Testis (tissue), 2 donors: Measurements from ENCODE around the gene SPAG8.

Source experiments
- POLR2A ChIP-seq: fragments of 450-650 bp; IDR thresholded peaks from one replicate; pipeline ENCODE4 v1.6.1; 2017; ENCODE audit warnings: antibody characterized with exemption, mild to moderate bottlenecking, moderate library complexity
- TF ChIP-seq, protein P1 (sequence below), 3 experiments: fragments of 450-650 bp in 2 of 3; fragments of 200-600 bp in 1 of 3; sonication (generic) in 1 of 3; IDR thresholded peaks; one replicate each; pipeline ENCODE4 v1.5.1; 2016 to 2019; ENCODE audit warnings: antibody characterized with exemption in 3 of 3, mild to moderate bottlenecking in 2 of 3, moderate library complexity in 1 of 3

DNA sequence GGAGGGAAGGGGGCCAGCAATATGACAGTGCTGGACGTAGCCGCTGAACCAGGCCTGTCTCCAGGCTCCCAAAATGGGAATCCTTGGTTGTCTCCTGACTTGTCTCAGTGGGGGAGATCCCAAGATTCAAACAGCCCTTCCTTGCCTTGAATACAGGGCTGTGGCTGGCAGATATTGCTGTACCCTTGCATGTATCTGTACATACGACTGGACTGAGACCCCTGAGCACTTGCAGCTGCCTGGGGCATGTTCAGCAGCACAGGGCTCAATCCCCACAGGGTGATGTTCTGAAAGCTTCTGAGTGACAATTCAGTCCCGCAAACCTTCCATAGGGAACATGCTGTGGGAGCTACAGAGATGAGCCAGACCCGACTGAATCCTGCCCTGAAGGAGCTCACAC is 44.8 kb upstream of the SPAG8 start:
- TF ChIP-seq POLR2A, result no peak
- TF ChIP-seq, protein P1, sequence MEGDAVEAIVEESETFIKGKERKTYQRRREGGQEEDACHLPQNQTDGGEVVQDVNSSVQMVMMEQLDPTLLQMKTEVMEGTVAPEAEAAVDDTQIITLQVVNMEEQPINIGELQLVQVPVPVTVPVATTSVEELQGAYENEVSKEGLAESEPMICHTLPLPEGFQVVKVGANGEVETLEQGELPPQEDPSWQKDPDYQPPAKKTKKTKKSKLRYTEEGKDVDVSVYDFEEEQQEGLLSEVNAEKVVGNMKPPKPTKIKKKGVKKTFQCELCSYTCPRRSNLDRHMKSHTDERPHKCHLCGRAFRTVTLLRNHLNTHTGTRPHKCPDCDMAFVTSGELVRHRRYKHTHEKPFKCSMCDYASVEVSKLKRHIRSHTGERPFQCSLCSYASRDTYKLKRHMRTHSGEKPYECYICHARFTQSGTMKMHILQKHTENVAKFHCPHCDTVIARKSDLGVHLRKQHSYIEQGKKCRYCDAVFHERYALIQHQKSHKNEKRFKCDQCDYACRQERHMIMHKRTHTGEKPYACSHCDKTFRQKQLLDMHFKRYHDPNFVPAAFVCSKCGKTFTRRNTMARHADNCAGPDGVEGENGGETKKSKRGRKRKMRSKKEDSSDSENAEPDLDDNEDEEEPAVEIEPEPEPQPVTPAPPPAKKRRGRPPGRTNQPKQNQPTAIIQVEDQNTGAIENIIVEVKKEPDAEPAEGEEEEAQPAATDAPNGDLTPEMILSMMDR (IDR thresholded peaks at IDR 0.05), result no peak
